ENCODE data around the gene ELMO2.
"Not testable (repeated sequence)": the region's sequence is repeated elsewhere in the genome, so short reads cannot be mapped to it uniquely, and the experiment has no call there.

Gene ELMO2

GRCh38 chr20:46402331-46402811 lies 4.0 kb downstream of the ELMO2 start:
- DNase-seq, result no peak

GRCh38 chr20:46401478-46401860 lies 4.9 kb downstream of the ELMO2 start:
- no peak for DNase-seq

GRCh38 chr20:46400828-46401477 lies 5.5 kb downstream of the ELMO2 start:
- no peak for DNase-seq

DNA sequence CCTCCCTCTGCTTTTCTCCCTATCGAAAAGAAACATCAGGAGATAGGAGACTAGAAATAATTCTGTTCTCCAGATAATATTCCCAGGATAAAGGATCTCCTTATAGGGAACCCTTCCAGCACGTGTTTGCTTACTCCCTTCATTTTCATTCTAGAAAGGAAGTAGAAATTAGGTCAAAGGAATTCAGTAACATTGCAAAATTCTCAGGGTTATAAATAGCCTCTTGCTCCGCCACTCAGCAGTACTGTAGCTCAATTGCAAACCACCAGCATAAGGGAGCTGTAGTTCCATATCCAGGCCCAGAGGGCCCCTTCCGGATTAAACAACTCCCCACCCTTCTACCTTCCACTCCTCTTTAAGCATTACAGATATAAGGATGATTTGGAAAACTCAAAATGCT lies 6.2 kb downstream of the ELMO2 start:
- DNase-seq, result no peak

- no peak for DNase-seq
Measured at GRCh38 chr20:46399401-46399800, 7.0 kb downstream of the ELMO2 start.

DNA sequence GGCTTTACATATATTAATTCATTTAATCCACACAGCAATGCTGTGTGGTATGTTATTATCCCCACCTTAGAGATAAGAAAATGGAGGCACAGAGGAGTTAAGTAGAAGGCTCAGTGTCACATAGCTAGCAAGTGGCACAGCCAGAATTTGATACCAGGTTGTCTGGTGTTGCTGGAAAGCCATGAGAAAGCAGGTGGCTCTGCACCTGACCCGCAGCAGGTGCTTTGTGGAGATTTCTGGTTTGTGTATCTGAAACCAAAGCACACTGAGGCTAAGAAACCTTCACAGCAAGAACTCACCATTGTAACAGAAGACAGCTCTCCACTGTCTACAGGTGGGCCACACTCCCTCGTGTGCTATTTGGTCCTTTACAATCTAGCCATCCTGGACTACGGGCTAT lies 7.5 kb downstream of the ELMO2 start:
- DNase-seq, result no peak

DNA sequence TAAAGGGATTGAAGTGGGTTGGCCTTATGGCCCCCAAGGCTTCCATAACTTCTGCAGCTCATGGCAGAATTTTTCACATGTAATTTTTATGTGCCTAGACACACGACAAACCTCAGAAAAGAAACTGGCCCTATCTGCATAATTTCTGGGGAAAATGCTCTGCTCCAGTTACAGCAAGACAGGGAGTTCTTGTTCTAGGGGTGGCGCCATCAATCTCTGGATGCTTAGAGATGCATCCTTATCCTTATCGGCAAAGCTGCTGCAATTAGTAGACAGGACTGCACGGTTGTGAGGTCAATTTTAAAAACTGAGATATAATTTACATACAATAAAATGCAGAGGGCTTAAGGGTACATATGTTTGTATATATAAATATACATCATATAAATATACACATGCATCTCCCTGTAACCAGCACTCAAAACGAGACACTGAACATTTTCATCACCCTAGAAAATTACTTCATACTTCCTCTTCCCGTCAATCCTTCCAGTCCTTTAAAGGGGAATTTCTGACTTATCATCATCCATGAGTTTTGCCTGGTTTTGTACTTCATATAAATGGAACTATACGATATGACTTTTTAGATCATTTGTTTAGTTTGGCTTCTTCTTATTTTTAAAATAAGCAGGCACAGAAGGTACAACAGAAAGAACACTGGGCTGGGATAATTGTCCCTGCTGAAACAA lies 10.2 kb downstream of the ELMO2 start:
- DNase-seq, result no peak

- DNase-seq, result no peak
Measured at GRCh38 chr20:46394872-46395760, 11.3 kb downstream of the ELMO2 start.

DNA sequence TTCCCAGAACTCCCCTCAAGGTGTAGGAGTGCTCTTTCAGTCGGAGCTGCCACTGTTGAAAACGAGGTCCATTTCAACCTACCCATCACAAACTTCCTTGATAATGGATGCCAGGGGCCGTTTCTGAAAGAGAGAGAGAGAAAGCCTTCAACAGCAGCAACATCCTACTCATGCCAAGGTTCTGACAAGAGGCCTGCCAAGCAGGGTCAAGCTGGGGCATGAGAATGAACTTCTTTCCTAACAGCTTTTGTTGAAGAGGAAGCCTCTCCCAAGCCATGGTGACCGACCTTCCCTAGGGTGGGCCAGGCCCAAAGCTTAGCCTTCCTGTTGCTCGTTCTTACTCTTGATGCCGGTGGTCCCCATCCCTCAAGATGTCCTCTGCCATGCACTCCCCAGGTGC lies 12.4 kb downstream of the ELMO2 start:
- DNase-seq, result no peak

- DNase-seq, result no peak
Measured at GRCh38 chr20:46388937-46389336, 17.5 kb downstream of the ELMO2 start.

- DNase-seq, result peak; percentile 9
Measured at GRCh38 chr20:46388201-46388836, 18.1 kb downstream of the ELMO2 start.

DNA sequence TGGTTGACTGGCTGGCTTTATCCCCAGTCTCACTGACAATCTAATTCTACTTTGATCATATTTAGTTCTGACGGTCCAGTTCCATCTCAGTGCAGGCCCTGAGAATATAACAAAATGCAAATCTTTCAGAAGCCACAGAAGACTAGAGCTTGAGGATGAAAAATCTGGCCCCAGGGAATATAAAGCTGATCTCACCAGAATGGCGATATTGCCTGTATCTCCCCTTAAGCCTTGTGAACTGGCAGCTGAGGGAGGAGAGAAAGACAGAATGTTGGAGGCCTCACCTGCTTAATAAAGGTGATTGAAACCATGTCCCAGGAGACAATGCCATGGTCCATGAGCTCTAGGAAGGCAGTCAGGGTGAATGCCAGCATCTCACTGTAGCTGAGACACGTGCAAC lies 19.4 kb downstream of the ELMO2 start:
- not testable (repeated sequence) for DNase-seq

- DNase-seq, result no peak
Measured at GRCh38 chr20:46378412-46379009, 27.9 kb downstream of the ELMO2 start.

DNA sequence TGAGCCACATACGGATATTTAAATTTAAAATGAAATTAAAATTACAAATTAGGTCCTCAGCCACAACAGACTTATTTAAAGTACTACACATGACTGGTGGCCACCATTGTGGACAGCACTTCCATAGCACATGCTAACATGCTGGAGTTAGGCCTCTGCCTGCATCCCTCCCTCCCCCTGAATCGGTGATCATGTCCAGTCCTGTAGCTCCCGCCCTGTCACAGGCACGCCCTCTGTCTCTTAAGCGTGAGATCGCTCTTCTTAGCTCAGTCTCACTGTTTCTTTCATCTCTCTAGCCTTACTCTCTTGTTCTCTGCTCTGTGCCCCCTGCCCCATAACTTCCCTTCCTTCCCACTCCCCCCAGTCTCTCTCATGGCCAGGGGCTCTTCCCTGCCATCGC lies 28.9 kb downstream of the ELMO2 start:
- no peak for DNase-seq

DNA sequence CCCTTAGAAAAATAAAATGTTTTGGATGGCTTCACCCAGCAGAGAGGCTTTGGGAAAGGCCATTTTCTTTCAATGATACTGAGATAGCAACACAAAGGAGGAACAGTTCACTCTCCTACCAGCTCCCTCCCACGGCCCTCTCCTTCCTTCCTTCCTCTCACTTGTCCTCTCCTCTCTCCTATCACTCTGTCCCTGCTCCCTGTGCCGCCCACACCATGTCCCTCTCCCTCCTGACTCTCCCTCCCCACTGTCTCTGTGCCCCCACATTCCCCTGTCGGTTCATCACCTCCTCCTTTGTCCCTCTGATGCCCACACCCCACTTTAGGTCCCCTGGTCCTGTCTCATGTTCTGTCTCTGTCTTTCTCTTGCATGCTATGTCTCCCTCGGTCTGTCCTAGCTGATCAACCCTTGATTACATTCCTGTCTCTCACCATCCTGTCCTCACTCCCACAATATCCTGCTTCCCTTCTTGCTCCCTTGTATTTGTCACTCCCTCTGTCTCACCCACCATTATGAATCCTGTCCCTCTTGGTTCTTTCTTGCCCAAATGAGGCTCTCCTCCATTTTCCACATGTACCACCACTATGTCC lies 30.1 kb downstream of the ELMO2 start:
- no peak for DNase-seq

GRCh38 chr20:46375771-46376170 lies 30.6 kb downstream of the ELMO2 start:
- DNase-seq, result no peak

DNA sequence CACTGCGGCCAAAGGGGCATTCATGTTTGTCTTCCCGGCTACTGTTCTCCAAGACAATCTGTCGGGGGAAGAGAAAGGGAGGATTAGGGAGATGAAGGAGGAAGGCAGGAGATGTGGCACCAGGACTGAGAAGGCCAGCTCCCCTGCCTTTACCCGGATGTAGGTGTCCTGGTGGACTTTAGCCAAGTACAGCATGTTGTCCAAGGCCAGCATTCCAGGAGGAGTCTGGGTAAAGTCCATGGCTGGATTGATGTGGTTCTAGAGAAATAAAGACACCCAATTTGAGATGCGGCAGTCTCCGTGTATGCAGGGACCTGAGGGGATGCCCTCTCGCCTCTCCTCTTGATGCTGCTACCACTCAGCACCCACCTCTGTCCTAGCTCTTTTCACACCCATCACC lies 32.0 kb downstream of the ELMO2 start:
- no peak for DNase-seq

DNA sequence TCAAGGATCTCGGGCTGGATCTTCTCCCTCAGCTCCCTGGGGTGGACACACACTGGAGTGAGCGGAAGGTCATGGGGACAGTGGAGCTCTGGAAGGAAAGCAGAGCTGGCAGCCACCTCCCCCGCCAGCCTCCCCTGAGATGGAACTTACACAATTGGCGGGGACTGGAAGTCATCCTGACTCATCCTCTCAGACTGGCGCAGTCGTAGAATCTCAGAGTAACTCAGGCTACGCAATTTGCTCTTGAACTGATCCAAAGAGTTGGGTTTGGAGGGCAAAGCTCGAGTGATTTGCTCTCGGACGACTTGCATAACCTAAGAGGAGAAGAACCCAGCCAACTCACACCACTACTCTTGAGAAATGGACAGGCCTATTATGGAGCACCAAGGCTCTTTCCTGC lies 34.8 kb downstream of the ELMO2 start:
- DNase-seq, result no peak

GRCh38 chr20:46368902-46369268 lies 37.5 kb downstream of the ELMO2 start:
- DNase-seq, result no peak

DNA sequence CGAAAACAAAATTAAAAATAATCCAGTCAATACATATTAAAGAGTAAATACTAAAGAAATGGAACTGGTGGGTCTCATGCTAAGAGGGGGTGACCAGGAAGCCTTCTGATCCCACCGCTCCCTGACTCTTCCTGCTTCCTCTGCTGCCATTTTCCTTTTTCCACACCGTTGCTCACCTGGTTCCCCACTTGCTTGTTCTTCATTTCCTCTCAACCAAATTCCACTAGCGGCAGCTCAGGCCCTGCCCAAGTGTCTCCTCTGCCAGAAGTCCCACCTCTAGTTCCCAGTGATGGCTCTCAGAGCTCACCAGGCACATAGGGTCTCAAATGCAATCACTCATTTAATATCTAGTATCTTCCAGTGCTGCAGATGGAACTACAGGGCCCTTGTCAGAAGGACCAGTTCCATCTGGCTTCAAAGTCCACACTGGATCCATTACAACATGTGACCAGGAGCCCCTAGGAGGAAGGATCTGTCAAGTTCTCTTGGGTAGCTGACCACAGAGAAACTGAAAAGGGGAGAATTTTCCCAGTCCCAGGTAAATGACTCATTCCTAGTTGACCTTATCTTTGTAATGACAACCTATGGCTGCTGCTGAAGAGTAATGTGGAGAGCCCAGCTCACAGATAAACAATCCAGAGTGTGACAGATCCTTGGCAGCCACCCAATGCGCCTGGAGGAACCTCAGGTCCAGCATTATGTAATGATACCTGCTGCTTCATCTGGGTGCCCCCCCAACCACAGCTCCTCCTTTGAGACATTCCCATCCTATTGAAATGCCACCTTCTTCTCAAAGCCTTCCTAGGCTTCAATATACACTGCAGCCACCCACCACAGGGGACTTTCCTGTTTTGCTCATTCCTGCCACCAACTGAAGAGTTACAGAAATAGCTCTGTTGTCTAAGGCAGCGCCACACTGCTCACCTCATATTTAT lies 38.2 kb downstream of the ELMO2 start:
- peak; percentile 73 for DNase-seq

DNA sequence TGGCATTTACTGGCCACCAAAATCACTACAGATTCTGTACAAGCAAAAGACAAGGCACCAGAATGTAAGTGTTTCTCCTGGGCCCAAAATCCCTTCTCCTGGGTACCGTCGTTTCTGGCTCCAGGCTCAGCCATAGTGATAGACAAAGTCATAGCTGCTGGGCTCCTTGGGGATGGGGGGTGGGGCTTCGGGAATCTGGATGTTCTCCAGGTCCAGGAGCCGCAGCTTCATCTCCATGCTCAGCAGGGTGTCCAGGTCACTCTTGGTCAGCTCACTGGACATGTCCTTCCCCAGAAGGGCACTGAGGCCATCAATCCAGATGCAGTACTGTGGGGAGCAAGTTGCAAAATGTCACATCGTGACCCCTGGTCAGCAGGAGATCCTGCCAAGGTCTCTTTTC lies 39.2 kb downstream of the ELMO2 start:
- DNase-seq, result no peak

Data from COR-L47 (cell line).